HEK293 (cell line): ENCODE data around the gene OTUD6A.

Experiments used
- CTCF ChIA-PET: fragments of 350-600 bp; formaldehyde crosslinking; extraction: SDS; loops from one replicate; lab custom pipeline; 2021; ENCODE audit warnings: antibody characterized with exemption; lab: Yijun Ruan, JAX
- POLR2A ChIA-PET: fragments of 300-600 bp; formaldehyde crosslinking; extraction: SDS; loops from one replicate; lab custom pipeline; 2020; ENCODE audit warnings: antibody characterized with exemption, inconsistent platforms; lab: Yijun Ruan, JAX
- H3K27ac ChIP-seq: fragments of 200-500 bp; sonication (Bioruptor generic); 2 replicates; pipeline ENCODE4 v1.5.1; 2014; ENCODE audit warnings: low read depth, low read length, control low read depth, inconsistent platforms; ENCODE audit errors: extremely low read depth
- H3K36me3 ChIP-seq, 2 experiments: fragments of 200-500 bp in 1 of 2; sonication (Bioruptor generic) in 1 of 2; 1 replicate in 1 of 2; 2 replicates in 1 of 2; pipeline ENCODE4 v1.5.1; 2014 to 2017; ENCODE audit warnings: inconsistent platforms in 2 of 2, low read length in 2 of 2; ENCODE audit not compliant: control insufficient read depth in 2 of 2, insufficient read depth in 1 of 2
- H3K4me1 ChIP-seq: fragments of 200-500 bp; sonication (Bioruptor generic); 2 replicates; pipeline ENCODE4 v1.5.1; 2014; ENCODE audit warnings: mild to moderate bottlenecking, low read length, inconsistent platforms; ENCODE audit not compliant: control insufficient read depth, insufficient read depth
- H3K4me3 ChIP-seq: 2 replicates; pipeline ENCODE4 v1.5.1; 2011; ENCODE audit warnings: low read depth, mild to moderate bottlenecking, control low read depth, low read length, moderate library complexity
- H3K9me3 ChIP-seq: fragments of 200-500 bp; sonication (Bioruptor generic); 2 replicates; pipeline ENCODE4 v1.5.1; 2014; ENCODE audit warnings: low read depth, low read length, inconsistent platforms; ENCODE audit not compliant: control insufficient read depth, insufficient read depth
- EGR2 ChIP-seq: fragments of 450-650 bp; formaldehyde crosslinking; IDR thresholded peaks from 2 replicates; pipeline ENCODE4 v1.5.1; 2016; ENCODE audit warnings: low read depth, missing biosample characterization, missing genetic modification characterization
- HOXC10 ChIP-seq: sonication (generic); formaldehyde crosslinking; IDR thresholded peaks from 2 replicates; pipeline ENCODE4 v1.8.1; 2023; ENCODE audit warnings: mild to moderate bottlenecking, missing genetic modification reagents
- PRDM1 ChIP-seq: fragments of 450-650 bp; formaldehyde crosslinking; IDR thresholded peaks from 2 replicates; pipeline ENCODE4; 2016; ENCODE audit warnings: missing biosample characterization, missing genetic modification characterization
- PRDM6 ChIP-seq: fragments of 450-650 bp; formaldehyde crosslinking; IDR thresholded peaks from 2 replicates; pipeline ENCODE4 v1.5.1; 2017; ENCODE audit warnings: missing biosample characterization, missing genetic modification characterization
- YY2 ChIP-seq: fragments of 450-650 bp; formaldehyde crosslinking; IDR thresholded peaks from 2 replicates; pipeline ENCODE4 v1.5.1; 2016; ENCODE audit warnings: missing biosample characterization, missing genetic modification characterization
- ZBTB20 ChIP-seq: fragments of 450-650 bp; formaldehyde crosslinking; IDR thresholded peaks from 2 replicates; pipeline ENCODE4 v1.5.1; 2016; ENCODE audit warnings: missing biosample characterization, missing genetic modification characterization
- ZNF132 ChIP-seq: fragments of 450-650 bp; formaldehyde crosslinking; IDR thresholded peaks from 2 replicates; pipeline ENCODE4 v1.5.1; 2017; ENCODE audit warnings: missing biosample characterization, missing genetic modification characterization, borderline replicate concordance
- ZNF214 ChIP-seq: fragments of 450-650 bp; formaldehyde crosslinking; IDR thresholded peaks from 2 replicates; pipeline ENCODE4 v1.5.1; 2017; ENCODE audit warnings: missing biosample characterization, mild to moderate bottlenecking, missing genetic modification characterization, borderline replicate concordance
- ZNF223 ChIP-seq: fragments of 450-650 bp; formaldehyde crosslinking; IDR thresholded peaks from 2 replicates; pipeline ENCODE4 v1.5.1; 2016; ENCODE audit warnings: missing biosample characterization, missing genetic modification characterization
- ZNF23 ChIP-seq: fragments of 450-650 bp; formaldehyde crosslinking; IDR thresholded peaks from 2 replicates; pipeline ENCODE4 v1.5.1; 2016; ENCODE audit warnings: missing biosample characterization, missing genetic modification characterization, borderline replicate concordance
- ZNF341 ChIP-seq: fragments of 450-650 bp; formaldehyde crosslinking; IDR thresholded peaks from 2 replicates; pipeline ENCODE4; 2016; ENCODE audit warnings: low read depth, missing biosample characterization, missing genetic modification characterization
- ZNF37A ChIP-seq: fragments of 450-650 bp; IDR thresholded peaks from 2 replicates; pipeline ENCODE4 v1.5.1; 2018; ENCODE audit warnings: missing biosample characterization, missing genetic modification characterization
- ZNF514 ChIP-seq: fragments of 450-650 bp; formaldehyde crosslinking; IDR thresholded peaks from 2 replicates; pipeline ENCODE4 v1.5.1; 2016; ENCODE audit warnings: missing biosample characterization, missing genetic modification characterization
- ZNF548 ChIP-seq: fragments of 450-650 bp; formaldehyde crosslinking; IDR thresholded peaks from 2 replicates; pipeline ENCODE4 v1.5.1; 2016; ENCODE audit warnings: missing biosample characterization, missing genetic modification characterization
- ZNF558 ChIP-seq: fragments of 450-650 bp; formaldehyde crosslinking; IDR thresholded peaks from 2 replicates; pipeline ENCODE4 v1.5.1; 2016; ENCODE audit warnings: missing biosample characterization, missing genetic modification characterization
- ZNF571 ChIP-seq: fragments of 450-650 bp; formaldehyde crosslinking; IDR thresholded peaks from 2 replicates; pipeline ENCODE4 v1.5.0; 2017; ENCODE audit warnings: missing biosample characterization, missing genetic modification characterization
- ZNF585B ChIP-seq: fragments of 450-650 bp; formaldehyde crosslinking; IDR thresholded peaks from 2 replicates; pipeline ENCODE4 v1.5.1; 2016; ENCODE audit warnings: missing biosample characterization, missing genetic modification characterization
- ZNF600 ChIP-seq: fragments of 450-650 bp; formaldehyde crosslinking; IDR thresholded peaks from 2 replicates; pipeline ENCODE4 v1.5.1; 2016; ENCODE audit warnings: missing biosample characterization, missing genetic modification characterization
- ZNF639 ChIP-seq: fragments of 450-650 bp; formaldehyde crosslinking; IDR thresholded peaks from 2 replicates; pipeline ENCODE4 v1.5.1; 2016; ENCODE audit warnings: missing biosample characterization, missing genetic modification characterization
- ZNF645 ChIP-seq: fragments of 450-650 bp; formaldehyde crosslinking; IDR thresholded peaks from 2 replicates; pipeline ENCODE4; 2016; ENCODE audit warnings: missing biosample characterization, missing genetic modification characterization
- ZNF654 ChIP-seq: fragments of 450-650 bp; formaldehyde crosslinking; IDR thresholded peaks from 2 replicates; pipeline ENCODE4 v1.5.1; 2016; ENCODE audit warnings: low read depth, missing biosample characterization, missing genetic modification characterization
- ZNF747 ChIP-seq: fragments of 450-650 bp; formaldehyde crosslinking; IDR thresholded peaks from 2 replicates; pipeline ENCODE4 v1.5.1; 2016; ENCODE audit warnings: missing biosample characterization, missing genetic modification characterization
- ZNF791 ChIP-seq: fragments of 450-650 bp; formaldehyde crosslinking; IDR thresholded peaks from 2 replicates; pipeline ENCODE4 v1.5.1; 2016; ENCODE audit warnings: missing biosample characterization, missing genetic modification characterization

OTUD6A gene

GRCh38 chrX:70034646-70035045 lies 27.6 kb upstream of the OTUD6A start:
- Histone ChIP-seq H3K9me3 (no peaks in the 10 kb centered on the region), H3K4me3 (no peak overlapping the region), H3K36me3 (peaks cover 0 to 18% of the 10 kb centered on the region in 2 experiments; a peak in 1 of 3 replicates), H3K27ac (no peak overlapping the region), H3K4me1 (no peaks in the 10 kb centered on the region)
- ChIA-PET POLR2A (no interaction called here), CTCF (interaction anchor here (0.6 to 6.4 kb wide), 5 partner anchors 15 to 497 kb away, joined by 3 to 81 read pairs (median 3); no protein-coding TSS in a partner anchor)
- TF ChIP-seq ZNF639 (tag by site-specific recombination) (no peak), ZNF791 (tag by site-specific recombination) (no peak), PRDM6 (tag by site-specific recombination) (no peak), PRDM1 (no peak), EGR2 (tag by site-specific recombination) (no peak), ZNF214 (tag by site-specific recombination) (no peak), ZNF654 (tag by site-specific recombination) (no peak), ZNF23 (no peak), ZNF600 (no peak), YY2 (tag by site-specific recombination) (no peak), ZNF645 (tag by site-specific recombination) (no peak), ZBTB20 (tag by site-specific recombination) (no peak), ZNF585B (no peak), ZNF341 (tag by site-specific recombination) (no peak)

- Histone ChIP-seq H3K36me3 (peaks cover 0 to 18% of the 10 kb centered on the region in 2 experiments; a peak in 1 of 3 replicates), H3K4me1 (no peaks in the 10 kb centered on the region), H3K4me3 (no peak overlapping the region), H3K27ac (no peak overlapping the region), H3K9me3 (no peaks in the 10 kb centered on the region)
- ChIA-PET POLR2A (no interaction called here), CTCF (interaction anchor here (0.6 to 6.3 kb wide), 3 partner anchors 7 to 58 kb away, joined by 3 to 48 read pairs (median 10); no protein-coding TSS in a partner anchor)
- TF ChIP-seq ZNF571 = no peak
- no peak for TF ChIP-seq ZNF514 (tag by site-specific recombination)
- no peak for TF ChIP-seq ZNF223 (tag by site-specific recombination)
- no peak for TF ChIP-seq ZNF548
- no peak for TF ChIP-seq HOXC10 (CRISPR knock-in tag)
- no peak for TF ChIP-seq ZNF23
- no peak for TF ChIP-seq ZNF132 (tag by site-specific recombination)
- TF ChIP-seq ZNF747 (tag by site-specific recombination) = no peak
- TF ChIP-seq ZNF558 (tag by site-specific recombination) = no peak
- no peak for TF ChIP-seq ZNF37A (tag by site-specific recombination)
Observed at GRCh38 chrX:70038515-70038914, 23.7 kb upstream of the OTUD6A start.
